H1 (cell line): ENCODE data around the gene SLC27A4. TPM values are rescaled to one million over a fixed set of nuclear protein-coding genes. Genes with fewer than 3 reads are reported as not detected.

ENCODE experiments used
- CTCF ChIA-PET: fragments of 300-600 bp; sonication (Branson Sonifier 250); formaldehyde crosslinking; loops from one replicate; lab custom pipeline; 2021; ENCODE audit not compliant: partially characterized antibody; lab: Charles Lee
- POLR2A ChIA-PET: fragments of 300-600 bp; sonication (Branson Sonifier 250); formaldehyde crosslinking; loops from one replicate; lab custom pipeline; 2021; ENCODE audit warnings: inconsistent platforms; ENCODE audit not compliant: partially characterized antibody; lab: Charles Lee
- DNase-seq, 2 experiments: peaks; one replicate each; pipeline versions ENCODE4 v3.0.0 to v3.0.0-alpha.2; 2010 to 2022; ENCODE audit warnings: low spot score in 2 of 2, low read depth in 1 of 2, mixed read lengths in 1 of 2
- FAIRE-seq: peaks from 2 replicates; lab custom pipeline; 2011; peaks lifted over from hg19 to GRCh38; lab: Jason Lieb, UNC
- H2AFZ ChIP-seq: 2 replicates; pipeline ENCODE4 v1.8.1; 2012; ENCODE audit warnings: low read length, inconsistent platforms
- H2AK5ac ChIP-seq: 2 replicates; pipeline ENCODE4 v1.6.1; 2013; ENCODE audit warnings: low read depth, low read length
- H2BK120ac ChIP-seq: replicated peaks from 2 replicates; pipeline ENCODE3; 2013; ENCODE audit warnings: low read depth, low read length, inconsistent platforms
- H2BK12ac ChIP-seq: 2 replicates; pipeline ENCODE4 v1.6.1; 2013; ENCODE audit warnings: low read depth, low read length
- H2BK15ac ChIP-seq: 2 replicates; pipeline ENCODE4 v1.6.1; 2013; ENCODE audit warnings: low read length
- H2BK20ac ChIP-seq: 2 replicates; pipeline ENCODE4 v1.6.1; 2013; ENCODE audit warnings: low read length
- H2BK5ac ChIP-seq: 2 replicates; pipeline ENCODE4 v1.6.1; 2013; ENCODE audit warnings: low read depth, low read length
- H3K14ac ChIP-seq: 2 replicates; pipeline ENCODE4 v1.6.1; 2013; ENCODE audit warnings: inconsistent platforms; ENCODE audit not compliant: insufficient read length
- H3K18ac ChIP-seq: 2 replicates; pipeline ENCODE4 v1.6.1; 2013; ENCODE audit warnings: low read length; ENCODE audit errors: extremely low read depth
- H3K23ac ChIP-seq: 2 replicates; pipeline ENCODE4 v1.6.1; 2013; ENCODE audit warnings: inconsistent platforms; ENCODE audit not compliant: insufficient read length
- H3K23me2 ChIP-seq: 2 replicates; pipeline ENCODE4 v1.6.1; 2013; ENCODE audit warnings: low read depth, low read length
- H3K27ac ChIP-seq: 2 replicates; pipeline ENCODE4 v1.6.1; 2011; ENCODE audit warnings: low read depth, low read length, inconsistent platforms
- H3K27me3 ChIP-seq, 4 experiments: replicated peaks in 1 of 4; 1 replicate in 1 of 4; 2 replicates in 3 of 4; pipeline versions ENCODE4 v1.6.1 to v1.8.1; 2011 to 2013; ENCODE audit warnings: low read length in 3 of 4, mild to moderate bottlenecking in 3 of 4, inconsistent platforms in 2 of 4, mixed read lengths in 2 of 4, moderate library complexity in 1 of 4; ENCODE audit not compliant: control insufficient read depth in 3 of 4, insufficient read depth in 3 of 4; ENCODE audit errors: extremely low read depth in 1 of 4
- H3K36me3 ChIP-seq, 4 experiments: 2 replicates each; pipeline versions ENCODE4 v1.6.1 to v1.8.1; 2011 to 2013; ENCODE audit warnings: mild to moderate bottlenecking in 4 of 4, low read length in 3 of 4, moderate library complexity in 2 of 4, control low read depth in 1 of 4, inconsistent platforms in 1 of 4; ENCODE audit not compliant: insufficient read depth in 4 of 4, control insufficient read depth in 2 of 4
- H3K4ac ChIP-seq: replicated peaks from 2 replicates; pipeline ENCODE3; 2013; ENCODE audit warnings: low read length, low read depth, mixed read lengths, inconsistent platforms; ENCODE audit not compliant: insufficient read length
- H3K4me1 ChIP-seq, 4 experiments: replicated peaks in 1 of 4; 1 replicate in 1 of 4; 2 replicates in 3 of 4; pipeline versions ENCODE4 v1.6.1 to v1.8.1; 2011 to 2013; ENCODE audit warnings: low read length in 3 of 4, inconsistent platforms in 2 of 4, mixed read lengths in 1 of 4; ENCODE audit not compliant: insufficient read depth in 4 of 4, control insufficient read depth in 3 of 4
- H3K4me2 ChIP-seq, 2 experiments: 2 replicates each; pipeline versions ENCODE4 v1.6.1 to v1.8.1; 2011 to 2013; ENCODE audit warnings: low read depth in 2 of 2, low read length in 2 of 2, control low read depth in 1 of 2, inconsistent platforms in 1 of 2, mild to moderate bottlenecking in 1 of 2; ENCODE audit not compliant: insufficient read depth in 1 of 2
- H3K4me3 ChIP-seq, 4 experiments: fragments of 200-600, 300-600 bp in 1 of 4; sonication (generic), shearing (Covaris generic), sonication (Bioruptor Twin) in 1 of 4; 2 replicates each; pipeline versions ENCODE4 v1.5.1 to v1.8.1; 2011 to 2016; ENCODE audit warnings: low read length in 4 of 4, low read depth in 3 of 4, control low read depth in 2 of 4, inconsistent platforms in 2 of 4, mild to moderate bottlenecking in 2 of 4, mixed read lengths in 1 of 4, moderate library complexity in 1 of 4; ENCODE audit not compliant: insufficient read depth in 2 of 4; ENCODE audit errors: extremely low read depth in 1 of 4
- H3K56ac ChIP-seq: replicated peaks from 2 replicates; pipeline ENCODE3; 2013; ENCODE audit warnings: low read depth, mild to moderate bottlenecking, mixed read lengths, low read length, inconsistent platforms; ENCODE audit not compliant: insufficient read length
- H3K79me1 ChIP-seq: 2 replicates; pipeline ENCODE4 v1.6.1; 2013; ENCODE audit warnings: low read depth, low read length, control low read depth
- H3K79me2 ChIP-seq, 2 experiments: 2 replicates each; pipeline versions ENCODE4 v1.6.1 to v1.8.1; 2012 to 2013; ENCODE audit warnings: low read length in 2 of 2, mild to moderate bottlenecking in 2 of 2, inconsistent platforms in 1 of 2; ENCODE audit not compliant: insufficient read depth in 2 of 2, control insufficient read depth in 1 of 2
- H3K9ac ChIP-seq, 4 experiments: replicated peaks in 1 of 4; 1 replicate in 1 of 4; 2 replicates in 3 of 4; pipeline versions ENCODE4 v1.6.1 to v1.8.1; 2011 to 2013; ENCODE audit warnings: low read depth in 3 of 4, low read length in 3 of 4, control low read depth in 2 of 4, mild to moderate bottlenecking in 2 of 4, moderate library complexity in 2 of 4, inconsistent platforms in 1 of 4; ENCODE audit errors: extremely low read depth in 1 of 4
- H3K9me3 ChIP-seq, 2 experiments: 2 replicates each; pipeline versions ENCODE4 v1.6.1 to v1.8.1; 2012 to 2013; ENCODE audit warnings: mild to moderate bottlenecking in 2 of 2, moderate library complexity in 2 of 2, control low read depth in 1 of 2, inconsistent platforms in 1 of 2, low read depth in 1 of 2, low read length in 1 of 2, mixed read lengths in 1 of 2; ENCODE audit not compliant: insufficient read depth in 2 of 2
- H4K20me1 ChIP-seq, 2 experiments: replicated peaks in 1 of 2; 2 replicates each; pipeline versions ENCODE3 to v1.8.1; 2011 to 2013; ENCODE audit warnings: inconsistent platforms in 2 of 2, low read length in 2 of 2, mild to moderate bottlenecking in 1 of 2; ENCODE audit not compliant: insufficient read depth in 2 of 2, control insufficient read depth in 1 of 2
- H4K5ac ChIP-seq: 2 replicates; pipeline ENCODE4 v1.6.1; 2013; ENCODE audit warnings: low read length, low read depth, mixed read lengths, inconsistent platforms; ENCODE audit not compliant: insufficient read length
- H4K8ac ChIP-seq: 2 replicates; pipeline ENCODE4 v1.8.0; 2013; ENCODE audit warnings: mild to moderate bottlenecking, moderate library complexity, low read length, inconsistent platforms; ENCODE audit not compliant: insufficient read depth; ENCODE audit errors: extremely low read depth
- H4K91ac ChIP-seq: replicated peaks from 2 replicates; pipeline ENCODE3; 2013; ENCODE audit warnings: low read length, mixed read lengths, inconsistent platforms; ENCODE audit not compliant: insufficient read length
- CTCF ChIP-seq, 3 experiments: IDR thresholded peaks; 1 replicate in 2 of 3; 2 replicates in 1 of 3; pipeline versions ENCODE4 v1.5.1 to v1.6.1; 2011; ENCODE audit warnings: low read length in 3 of 3, mild to moderate bottlenecking in 3 of 3, inconsistent platforms in 2 of 3, low read depth in 1 of 3, moderate library complexity in 1 of 3; ENCODE audit not compliant: insufficient read depth in 1 of 3; ENCODE audit errors: control extremely low read depth in 1 of 3
- EZH2 ChIP-seq: fragments of 200-600 bp; sonication (generic); IDR thresholded peaks from 2 replicates; pipeline ENCODE4 v1.7.1; 2012; ENCODE audit warnings: low read depth, mild to moderate bottlenecking, moderate library complexity, low read length, inconsistent platforms; ENCODE audit not compliant: severe bottlenecking
- KDM1A ChIP-seq: fragments of 200-600, 300-600 bp; sonication (generic); IDR thresholded peaks from 2 replicates; pipeline ENCODE4 v1.7.1; 2016; ENCODE audit warnings: mild to moderate bottlenecking, low read length, borderline replicate concordance
- RAD21 ChIP-seq, 2 experiments: IDR thresholded peaks in 1 of 2; conservative IDR thresholded peaks in 1 of 2; 2 replicates each; pipeline ENCODE4 v1.6.1; 2011; ENCODE audit warnings: low read depth in 2 of 2, low read length in 2 of 2, improper control_type of control experiment in 1 of 2, inconsistent platforms in 1 of 2, mild to moderate bottlenecking in 1 of 2, moderate library complexity in 1 of 2
- SP2 ChIP-seq: IDR thresholded peaks from 2 replicates; pipeline ENCODE4 v1.6.1; 2012; ENCODE audit warnings: mild to moderate bottlenecking, low read length, inconsistent platforms
- SUZ12 ChIP-seq: fragments of 200-600 bp; sonication (generic); IDR thresholded peaks from 2 replicates; pipeline ENCODE4 v1.6.1; 2012; ENCODE audit warnings: mild to moderate bottlenecking, inconsistent platforms, low read length, moderate library complexity, mixed read lengths
- WGBS, 2 experiments: shearing (Covaris generic) in 1 of 2; methylation state at CpG; one replicate each; pipeline versions ENCODE4 v1.1.6 to v1.1.7; 2013 to 2015; ENCODE audit warnings: low lambda C conversion rate in 2 of 2, mixed read lengths in 2 of 2, inconsistent platforms in 1 of 2, low coverage in 1 of 2, missing lambda C conversion rate in 1 of 2; ENCODE audit not compliant: insufficient replicate concordance in 2 of 2, insufficient coverage in 1 of 2, insufficient read length in 1 of 2; ENCODE audit errors: extremely low coverage in 1 of 2, missing lambda C conversion rate in 1 of 2; 5-methylcytosine and 5-hydroxymethylcytosine counted together
- polyA plus RNA-seq, 7 experiments: library from polyadenylated mRNA; depleted of rRNA in 3 of 7; stranded (reverse) in 5 of 7; unstranded in 2 of 7; fragments of >200 nt in 5 of 7; fragments of 200-250 nt in 2 of 7; gene quantifications; 1 replicate in 5 of 7; 2 replicates in 1 of 7; 4 replicates in 1 of 7; pipeline versions ENCODE4 v1.2.1 to v1.2.3, GENCODE V29; 2011 to 2013; ENCODE audit warnings: missing spikeins in 2 of 7, mixed read lengths in 2 of 7
- total RNA-seq: library from RNA; stranded (reverse); fragmentation: NEBNext Ultra II Directional; extraction: Animal tissue kit (Norgen Biotek cat#: 25700); gene quantifications from 2 replicates; pipeline ENCODE4 v1.2.1, GENCODE V29; 2021

Gene SLC27A4
- total and polyA plus RNA-seq, 2 of the 8 experiments (the other 6 are each of a cell fraction or from before 2014, with no cell fraction given): 14.9 to 20.5 TPM

- CTCF ChIA-PET: interaction anchor here (1.0 to 15.7 kb wide), 16 partner anchors 10 to 161 kb away, joined by 3 to 544 read pairs (median 4); partner anchors contain the start of genes CERCAM and URM1
- Histone ChIP-seq H3K79me2 (no peaks in the 10 kb centered on the region), H3K23me2 (no peaks in the 10 kb centered on the region), H3K4me3 (no peak overlapping the region), H3K27me3 (peaks cover 56 to 80% (median 76%) of the 10 kb centered on the region in 4 experiments), H2BK15ac (no peak overlapping the region), H4K8ac (no peak overlapping the region), H2AFZ (no peak overlapping the region), H3K14ac (no peak overlapping the region), H3K4ac (no peak overlapping the region), H2BK120ac (no peak overlapping the region), H3K9ac (no peak overlapping the region), H2AK5ac (no peak overlapping the region), H3K18ac (0 out of 2 replicates have a peak overlapping the region, but pooled peaks have one; percentile 63), H4K91ac (no peak overlapping the region), H2BK20ac (peak overlapping the region; percentile 8; the same call in 1 of the 2 replicates), H4K20me1 (peaks cover 0 to 1% of the 10 kb centered on the region in 2 experiments), H3K9me3 (peaks cover 0 to 3% of the 10 kb centered on the region in 2 experiments; a peak in 1 of 4 replicates), H4K5ac (no peak overlapping the region), H3K36me3 (no peaks in the 10 kb centered on the region), H3K4me1 (peaks cover 15 to 44% (median 21%) of the 10 kb centered on the region in 4 experiments), H3K27ac (no peak overlapping the region), H3K23ac (no peak overlapping the region), H3K56ac (no peak overlapping the region), H2BK12ac (no peak overlapping the region)
- WGBS, 2 experiments: 46% methylated on average over 6 of the region's 6 CpGs; no CpG with 5 or more reads in 1 of the 2 experiments
- DNase-seq: no peak
- TF ChIP-seq SUZ12: no peak
- peak; percentile 14 for TF ChIP-seq EZH2
- peak; percentile 59; the same call in 1 of the 2 replicates for TF ChIP-seq KDM1A
- peak; percentile 35 to 48 (median 45) for TF ChIP-seq CTCF (IDR thresholded peaks at IDR 0.05; ENCODE audit: control extremely low read depth in 1 of 3, insufficient read depth in 1 of 3, low read depth in 1 of 3, low read length in 3 of 3)
- no peak for TF ChIP-seq SP2
- peak in 1 of 2 experiments; percentile 52; a peak in 3 of 4 replicates for TF ChIP-seq RAD21 (IDR thresholded peaks at IDR 0.05 in 1 of 2, conservative IDR thresholded peaks at IDR 0.05 in 1 of 2; ENCODE audit: low read depth in 2 of 2, low read length in 2 of 2)
- TF ChIP-seq, all 59 proteins: peak for 4
- FAIRE-seq: no peak
- Histone ChIP-seq H2BK5ac (no peak overlapping the region), H3K4me2 (no peak overlapping the region; a peak in 1 of 4 replicates), H3K79me1 (no peaks in the 10 kb centered on the region)
- POLR2A ChIA-PET: interaction anchor here (0.9 to 4.8 kb wide), 9 partner anchors 13 to 133 kb away, joined by 3 to 27 read pairs (median 5); no protein-coding TSS in a partner anchor
Measured at GRCh38 chr9:128409978-128410377, 69.7 kb downstream of the SLC27A4 start.
